ENCODE measurements around the gene HMHB1. TPM values are rescaled to one million over a fixed set of nuclear protein-coding genes. Genes with fewer than 3 reads are reported as not detected.
"Not testable (repeated sequence)": the region's sequence is repeated elsewhere in the genome, so short reads cannot be mapped to it uniquely, and the experiment has no call there.

Gene HMHB1
- total RNA-seq, 1 donor from 2014 or later = not detected

- no peak for DNase-seq
These were observed 6.1 kb upstream of the HMHB1 start for GRCh38 chr5:143805861-143806260.

GRCh38 chr5:143806579-143806978 lies 5.4 kb upstream of the HMHB1 start:
- no peak for DNase-seq

GRCh38 chr5:143807401-143807800 lies 4.6 kb upstream of the HMHB1 start:
- DNase-seq = no peak

GRCh38 chr5:143816370-143816769 lies 4.4 kb downstream of the HMHB1 start:
- not testable (repeated sequence) for DNase-seq

GRCh38 chr5:143819716-143820115 lies 7.8 kb downstream of the HMHB1 start:
- DNase-seq = no peak

- no peak for DNase-seq
These were observed 8.5 kb downstream of the HMHB1 start for GRCh38 chr5:143820451-143820850.

- peak; percentile 90 for DNase-seq
These were observed 13.1 kb downstream of the HMHB1 start for GRCh38 chr5:143824851-143825720.

- DNase-seq = no peak
These were observed 15.0 kb downstream of the HMHB1 start for GRCh38 chr5:143826951-143827444.

GRCh38 chr5:143828710-143829109 lies 16.7 kb downstream of the HMHB1 start:
- no peak for DNase-seq

GRCh38 chr5:143833177-143833576 lies 21.2 kb downstream of the HMHB1 start:
- no peak for DNase-seq

- DNase-seq = no peak
These were observed 23.3 kb downstream of the HMHB1 start for GRCh38 chr5:143835251-143835650.

GRCh38 chr5:143836161-143836725 lies 24.3 kb downstream of the HMHB1 start:
- DNase-seq = no peak

- no peak for DNase-seq
These were observed 25.4 kb downstream of the HMHB1 start for GRCh38 chr5:143837306-143837848.

GRCh38 chr5:143841446-143841845 lies 29.5 kb downstream of the HMHB1 start:
- no peak for DNase-seq

- no peak for DNase-seq
These were observed 31.0 kb downstream of the HMHB1 start for GRCh38 chr5:143842920-143843319.

GRCh38 chr5:143843461-143843860 lies 31.5 kb downstream of the HMHB1 start:
- DNase-seq = no peak

GRCh38 chr5:143850050-143850683 lies 38.2 kb downstream of the HMHB1 start:
- peak; percentile 5 for DNase-seq

GRCh38 chr5:143851383-143851782 lies 39.4 kb downstream of the HMHB1 start:
- no peak for DNase-seq

GRCh38 chr5:143860211-143860610 lies 48.2 kb downstream of the HMHB1 start:
- no peak for DNase-seq

GRCh38 chr5:143862271-143862670 lies 50.3 kb downstream of the HMHB1 start:
- DNase-seq = no peak

- DNase-seq = no peak
These were observed 53.6 kb downstream of the HMHB1 start for GRCh38 chr5:143865426-143866025.

Data from dermis blood vessel endothelial cell (primary cell).